HUES48 (cell line): Measurements from ENCODE around the gene AMPH.
"Not testable (repeated sequence)": the region's sequence is repeated elsewhere in the genome, so short reads cannot be mapped to it uniquely, and the experiment has no call there.

Source experiments
- H3K27ac ChIP-seq: one replicate; pipeline ENCODE4 v1.7.0; 2013; ENCODE audit warnings: low read depth, low read length, inconsistent platforms
- H3K27me3 ChIP-seq: 2 replicates; pipeline ENCODE4 v1.6.1; 2013; ENCODE audit warnings: mild to moderate bottlenecking, low read length; ENCODE audit not compliant: control insufficient read depth, insufficient read depth
- H3K36me3 ChIP-seq: 2 replicates; pipeline ENCODE4 v1.6.1; 2013; ENCODE audit warnings: low read length; ENCODE audit not compliant: control insufficient read depth, insufficient read depth
- H3K4me1 ChIP-seq: 2 replicates; pipeline ENCODE4 v1.6.1; 2013; ENCODE audit warnings: mild to moderate bottlenecking, low read length; ENCODE audit not compliant: control insufficient read depth, insufficient read depth
- H3K4me3 ChIP-seq: 2 replicates; pipeline ENCODE4 v1.5.1; 2013; ENCODE audit warnings: mild to moderate bottlenecking, low read depth, low read length
- H3K9ac ChIP-seq: 2 replicates; pipeline ENCODE4 v1.6.1; 2013; ENCODE audit warnings: mild to moderate bottlenecking, low read depth, low read length, moderate library complexity
- H3K9me3 ChIP-seq: 2 replicates; pipeline ENCODE4 v1.6.1; 2013; ENCODE audit warnings: low read length; ENCODE audit not compliant: control insufficient read depth, insufficient read depth

The AMPH gene

DNA sequence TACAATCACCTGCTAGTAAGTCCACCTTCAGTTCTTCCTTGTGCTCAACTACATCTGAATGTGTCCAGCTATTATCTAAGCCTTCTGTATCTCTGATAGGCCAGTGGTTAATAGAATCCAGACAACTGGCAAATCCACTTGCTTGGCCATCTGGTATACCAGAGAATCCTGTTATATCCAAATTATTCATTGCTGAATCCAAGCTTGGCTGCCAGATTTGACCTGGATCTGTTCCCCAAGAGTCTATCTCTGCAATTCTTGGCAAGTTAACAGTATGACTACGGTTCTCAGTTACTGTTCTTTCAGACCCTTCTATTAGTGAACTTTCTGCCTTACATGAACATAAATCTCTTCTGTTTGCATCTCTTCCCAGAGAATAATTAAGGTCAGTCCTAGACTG lies 203.1 kb downstream of the AMPH start:
- Histone ChIP-seq H3K9ac (no peak overlapping the region), H3K4me3 (no peak overlapping the region), H3K27me3 (no peaks in the 10 kb centered on the region), H3K27ac (no peak overlapping the region), H3K36me3 (no peaks in the 10 kb centered on the region), H3K4me1 (no peaks in the 10 kb centered on the region), H3K9me3 (no peaks in the 10 kb centered on the region)

DNA sequence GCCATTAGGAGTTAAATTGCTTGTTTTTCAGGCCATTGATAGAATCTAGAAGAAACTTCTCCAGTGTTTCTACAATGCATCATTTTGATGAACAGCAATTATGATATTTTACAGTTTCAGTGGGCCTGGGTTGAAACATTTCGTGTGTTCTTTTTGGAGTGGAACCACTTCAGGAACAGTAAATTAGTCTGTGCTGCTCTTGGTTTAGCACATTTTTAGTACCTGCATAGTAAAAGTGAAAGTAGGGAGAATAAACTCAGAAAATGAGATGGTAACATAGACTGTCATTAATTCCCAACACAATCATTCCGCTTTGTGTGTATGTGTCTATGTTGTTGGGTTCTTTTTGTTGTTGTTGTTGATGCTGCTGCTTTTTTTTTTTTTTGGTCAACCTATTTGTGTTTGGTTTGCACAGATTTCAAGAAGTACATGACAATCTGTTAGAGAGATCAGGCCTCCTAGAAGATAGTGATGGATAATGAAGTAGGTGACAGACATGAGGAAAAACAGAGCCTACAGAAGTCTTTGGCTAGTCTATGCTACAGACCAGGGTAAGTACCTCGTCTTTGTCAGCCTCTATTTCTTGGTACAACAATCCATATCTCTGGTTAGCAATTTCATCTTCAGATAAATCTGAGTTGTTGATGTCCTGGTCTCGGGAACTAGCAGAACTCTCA lies 203.8 kb downstream of the AMPH start:
- Histone ChIP-seq H3K27me3 (no peaks in the 10 kb centered on the region), H3K9me3 (no peaks in the 10 kb centered on the region), H3K4me1 (no peaks in the 10 kb centered on the region), H3K36me3 (no peaks in the 10 kb centered on the region), H3K9ac (no peak overlapping the region), H3K4me3 (no peak overlapping the region), H3K27ac (no peak overlapping the region)

GRCh38 chr7:38425509-38425908 lies 205.7 kb downstream of the AMPH start:
- no peak overlapping the region for H3K27ac ChIP-seq
- H3K4me3 ChIP-seq = no peak overlapping the region
- no peaks in the 10 kb centered on the region for H3K36me3 ChIP-seq
- H3K9me3 ChIP-seq = no peaks in the 10 kb centered on the region
- H3K4me1 ChIP-seq = no peaks in the 10 kb centered on the region
- no peaks in the 10 kb centered on the region for H3K27me3 ChIP-seq
- no peak overlapping the region for H3K9ac ChIP-seq

- H3K9me3 ChIP-seq = no peaks in the 10 kb centered on the region
- H3K4me1 ChIP-seq = no peaks in the 10 kb centered on the region
- H3K36me3 ChIP-seq = no peaks in the 10 kb centered on the region
- no peak overlapping the region for H3K4me3 ChIP-seq
- H3K27me3 ChIP-seq = no peaks in the 10 kb centered on the region
- no peak overlapping the region for H3K9ac ChIP-seq
- H3K27ac ChIP-seq = no peak overlapping the region
Measured at GRCh38 chr7:38424750-38425463, 206.3 kb downstream of the AMPH start.

DNA sequence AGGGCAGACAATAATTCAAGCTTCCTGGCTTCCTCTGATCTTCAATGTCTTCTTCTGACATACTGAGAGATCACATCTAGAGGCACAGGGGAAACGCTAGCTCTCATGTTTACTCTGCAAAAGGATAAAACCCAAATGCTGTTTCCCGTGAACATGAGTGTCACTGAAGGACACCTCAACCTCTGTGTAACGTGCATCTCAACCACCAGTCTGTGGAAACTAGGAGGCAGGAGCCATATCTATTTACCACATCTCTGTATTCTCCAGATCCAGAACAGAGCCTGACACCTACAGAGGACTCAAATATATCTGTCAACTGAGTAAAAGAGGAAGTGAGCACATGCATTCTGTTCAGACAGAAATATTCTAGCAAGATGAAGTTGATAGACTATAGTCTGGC lies 217.4 kb downstream of the AMPH start:
- Histone ChIP-seq H3K4me1 (no peaks in the 10 kb centered on the region), H3K27ac (no peak overlapping the region), H3K9ac (no peak overlapping the region), H3K27me3 (no peaks in the 10 kb centered on the region), H3K9me3 (no peaks in the 10 kb centered on the region), H3K4me3 (no peak overlapping the region), H3K36me3 (no peaks in the 10 kb centered on the region)

DNA sequence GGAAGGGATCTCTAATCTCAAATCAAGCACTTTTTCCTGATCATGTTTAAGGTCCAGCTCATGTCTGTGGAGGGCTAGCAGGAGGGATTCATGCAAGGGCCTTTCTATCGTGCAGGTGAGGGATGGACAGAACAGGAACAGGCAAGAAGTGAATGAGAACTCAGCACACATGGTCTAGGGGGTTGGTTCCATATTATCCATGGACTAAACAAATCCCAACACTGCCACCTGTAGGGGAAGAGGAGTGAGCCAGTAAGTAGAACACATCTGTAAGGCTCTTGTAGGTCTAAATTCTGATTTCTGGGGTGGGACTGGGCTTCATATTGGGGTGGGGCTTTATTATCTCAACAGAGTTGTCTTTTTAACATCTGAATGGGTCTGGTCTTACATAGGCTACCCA lies 219.8 kb downstream of the AMPH start:
- no peak overlapping the region for H3K9ac ChIP-seq

DNA sequence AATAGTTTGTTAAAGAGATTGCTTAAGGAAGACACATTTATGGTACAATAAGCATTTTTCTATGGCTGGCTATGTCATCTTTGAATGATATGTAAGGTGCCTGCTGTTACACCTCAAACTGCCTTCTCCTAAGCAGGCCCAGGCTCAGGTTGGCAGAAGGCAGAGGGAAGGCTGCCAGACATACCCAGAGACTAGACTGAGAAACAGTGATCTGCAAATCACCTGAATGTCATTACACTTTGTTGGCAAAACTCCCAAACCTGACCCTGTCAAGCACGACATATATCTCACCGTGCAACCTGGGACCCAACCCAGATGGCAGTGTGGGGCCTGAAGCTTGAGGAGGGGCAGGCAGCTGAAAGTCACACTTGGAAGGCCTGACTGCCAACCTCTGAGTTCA lies 221.1 kb downstream of the AMPH start:
- Histone ChIP-seq H3K27me3 (no peaks in the 10 kb centered on the region), H3K9me3 (no peaks in the 10 kb centered on the region), H3K9ac (no peak overlapping the region), H3K4me3 (no peak overlapping the region), H3K27ac (no peak overlapping the region), H3K4me1 (no peaks in the 10 kb centered on the region), H3K36me3 (no peaks in the 10 kb centered on the region)

More for the DNA sequence above, 219.8 kb downstream of the AMPH start:
- H3K27me3 ChIP-seq = no peaks in the 10 kb centered on the region
- H3K4me1 ChIP-seq = no peaks in the 10 kb centered on the region
- H3K4me3 ChIP-seq = no peak overlapping the region
- no peaks in the 10 kb centered on the region for H3K9me3 ChIP-seq
- no peak overlapping the region for H3K27ac ChIP-seq
- H3K36me3 ChIP-seq = no peaks in the 10 kb centered on the region

DNA sequence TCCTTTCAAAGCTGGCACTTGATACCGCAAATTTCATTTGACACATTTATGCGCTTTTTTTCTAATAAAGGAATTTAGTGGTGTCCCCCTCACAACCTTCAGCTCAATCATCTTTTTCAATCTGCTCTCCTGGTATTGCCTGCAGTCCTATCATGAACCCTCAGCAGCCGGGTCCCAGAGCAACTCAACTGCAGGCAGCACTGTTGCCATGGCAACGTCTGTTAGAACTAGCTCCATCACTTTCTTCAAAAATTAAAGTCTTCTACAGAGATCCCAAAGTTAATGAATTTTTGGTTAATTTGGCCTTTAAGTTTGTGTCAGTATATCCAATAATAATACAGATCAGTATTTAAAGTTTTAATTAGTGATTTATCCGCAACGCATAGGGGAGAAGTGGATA lies 221.6 kb downstream of the AMPH start:
- Histone ChIP-seq H3K36me3 (no peaks in the 10 kb centered on the region), H3K9me3 (no peaks in the 10 kb centered on the region), H3K4me1 (no peaks in the 10 kb centered on the region), H3K27ac (no peak overlapping the region), H3K27me3 (no peaks in the 10 kb centered on the region), H3K4me3 (no peak overlapping the region), H3K9ac (no peak overlapping the region)

DNA sequence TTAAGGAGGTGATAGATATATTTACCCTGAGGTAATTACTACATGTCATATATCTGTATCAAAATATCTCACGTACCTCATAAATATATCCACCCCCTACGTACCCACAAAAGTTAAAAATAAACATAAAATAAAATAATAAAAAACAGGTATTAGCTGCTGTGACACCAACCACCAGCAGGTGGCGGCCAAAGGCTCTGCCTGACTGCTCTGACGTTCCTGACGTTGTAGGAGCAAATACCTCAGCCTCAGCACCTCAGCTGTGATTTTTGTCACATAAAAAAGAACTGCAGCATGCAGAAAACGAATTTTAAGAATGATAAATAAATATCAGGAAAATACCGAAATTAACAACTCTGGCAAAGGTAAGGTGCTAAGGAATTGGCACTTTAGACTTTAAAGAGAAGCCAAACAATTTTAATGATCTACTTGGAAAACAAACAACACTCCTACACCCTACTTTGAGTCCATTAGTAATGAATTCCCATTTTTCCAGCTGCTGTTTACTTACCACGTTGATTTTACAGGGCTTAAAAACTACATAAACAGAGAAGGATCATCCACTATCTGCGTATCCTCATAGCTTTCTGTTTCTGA lies 232.3 kb downstream of the AMPH start:
- Histone ChIP-seq H3K27ac (no peak overlapping the region), H3K36me3 (no peaks in the 10 kb centered on the region)

DNA sequence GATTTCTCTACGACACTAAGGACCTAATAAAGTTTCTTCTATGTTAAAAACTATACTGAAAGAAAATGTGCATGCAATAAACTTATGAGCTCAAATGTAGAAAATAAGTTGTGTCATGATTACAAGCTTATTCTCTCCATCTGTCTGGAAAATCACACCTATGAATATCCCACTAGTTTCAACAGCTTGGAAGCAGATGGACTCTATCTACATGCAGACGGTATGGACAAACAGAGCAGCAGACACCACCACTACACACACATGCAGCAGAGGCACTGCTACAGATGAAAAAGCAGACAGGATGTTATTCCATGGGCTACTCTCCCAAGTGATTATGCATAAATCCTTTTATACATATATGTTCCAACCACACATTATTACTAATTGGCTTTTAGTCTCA lies 234.3 kb downstream of the AMPH start:
- no peaks in the 10 kb centered on the region for H3K4me1 ChIP-seq
- H3K4me3 ChIP-seq = no peak overlapping the region
- no peaks in the 10 kb centered on the region for H3K27me3 ChIP-seq
- H3K9ac ChIP-seq = no peak overlapping the region
- no peak overlapping the region for H3K27ac ChIP-seq
- no peaks in the 10 kb centered on the region for H3K9me3 ChIP-seq
- no peaks in the 10 kb centered on the region for H3K36me3 ChIP-seq

More for the DNA sequence above, 232.3 kb downstream of the AMPH start:
- Histone ChIP-seq H3K4me1 (no peaks in the 10 kb centered on the region), H3K9ac (no peak overlapping the region), H3K27me3 (no peaks in the 10 kb centered on the region), H3K4me3 (no peak overlapping the region), H3K9me3 (no peaks in the 10 kb centered on the region)

- not testable (repeated sequence) for H3K27me3 ChIP-seq, H3K27ac ChIP-seq, H3K9me3 ChIP-seq
Measured at GRCh38 chr7:38395921-38396552, 235.1 kb downstream of the AMPH start.

More at GRCh38 chr7:38395921-38396552, 235.1 kb downstream of the AMPH start:
- H3K9ac ChIP-seq, H3K36me3 ChIP-seq, H3K4me1 ChIP-seq, H3K4me3 ChIP-seq: not testable (repeated sequence)
